Peyer's patch (tissue), 4 donors: Measurements from ENCODE around the gene KIF9. TPM values are rescaled to one million over a fixed set of nuclear protein-coding genes. Genes with fewer than 3 reads are reported as not detected.

Source experiments
- DNase-seq, 3 donors: peaks; one replicate each; pipeline ENCODE4 v3.0.0-alpha.2; 2017 to 2019
- H3K27ac ChIP-seq, 4 donors: fragments of 200-600 bp; sonication (generic); one replicate each; pipeline ENCODE4 v1.5.1; 2016 to 2019
- H3K27me3 ChIP-seq, 2 donors: fragments of 200-600 bp; sonication (generic); one replicate each; pipeline ENCODE4 v1.5.1; 2019
- H3K36me3 ChIP-seq, 3 donors: fragments of 200-600 bp; sonication (generic); one replicate each; pipeline ENCODE4 v1.5.1; 2016 to 2019
- H3K4me1 ChIP-seq, 4 donors: fragments of 200-600 bp; sonication (generic); one replicate each; pipeline ENCODE4 v1.5.1; 2016 to 2019
- H3K4me3 ChIP-seq, 4 donors: fragments of 200-600 bp; sonication (generic); 1 replicate in 3 of 4; 2 replicates in 1 of 4; pipeline ENCODE4 v1.5.1; 2016 to 2019; ENCODE audit warnings: mild to moderate bottlenecking in 1 of 4
- H3K9me3 ChIP-seq, 4 donors: fragments of 200-600 bp; sonication (generic); one replicate each; pipeline ENCODE4 v1.5.1; 2016 to 2019; ENCODE audit warnings: mild to moderate bottlenecking in 1 of 4
- CTCF ChIP-seq, 6 experiments: fragments of 450-650 bp in 4 of 6; fragments of 200-600 bp in 2 of 6; sonication (generic) in 1 of 6; IDR thresholded peaks; one replicate each; pipeline ENCODE4 v1.5.1; 2017 to 2019; ENCODE audit warnings: antibody characterized with exemption in 6 of 6, mild to moderate bottlenecking in 3 of 6, moderate library complexity in 1 of 6
- POLR2A ChIP-seq, 2 donors: fragments of 450-650 bp; IDR thresholded peaks; one replicate each; pipeline ENCODE4 v1.5.1; 2017; ENCODE audit warnings: antibody characterized with exemption in 2 of 2, mild to moderate bottlenecking in 2 of 2, moderate library complexity in 2 of 2
- total RNA-seq, 4 donors: library from RNA; depleted of rRNA; stranded (reverse); fragments of >200 nt; gene quantifications; one replicate each; pipeline ENCODE4 v1.1.0, GENCODE V29; 2016

KIF9 gene
- total RNA-seq, 4 donors from 2014 or later: 6.9 to 44.6 (median 10.8) TPM

- TF ChIP-seq POLR2A (IDR thresholded peaks at IDR 0.05): no peak
- TF ChIP-seq CTCF (IDR thresholded peaks at IDR 0.05): no peak
- Histone ChIP-seq H3K4me3 (no peak overlapping the region), H3K27ac (no peak overlapping the region), H3K4me1 (no peaks in the 10 kb centered on the region), H3K27me3 (no peaks in the 10 kb centered on the region), H3K9me3 (no peaks in the 10 kb centered on the region), H3K36me3 (no peaks in the 10 kb centered on the region)
- DNase-seq: no peak
These were observed 77.7 kb downstream of the KIF9 start for GRCh38 chr3:47204875-47205274.

DNA sequence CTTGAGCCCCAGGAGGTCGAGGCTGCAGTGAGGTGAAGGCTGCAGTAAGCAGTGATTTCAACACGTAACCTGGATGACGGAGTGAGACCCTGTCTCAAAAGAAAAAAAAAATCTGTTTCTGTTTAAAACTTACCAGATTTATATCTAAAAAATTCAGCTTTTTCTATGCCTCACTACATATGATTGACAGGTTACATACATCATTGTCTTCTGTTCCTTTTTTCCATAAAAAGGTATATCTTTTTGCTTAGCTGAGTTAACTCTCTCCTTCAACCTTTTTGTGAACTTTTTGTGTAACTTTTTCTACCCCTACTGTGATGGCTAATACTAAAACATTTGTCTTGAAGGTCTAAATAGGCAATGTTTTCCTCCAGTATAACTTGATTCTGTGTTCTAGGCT is 80.1 kb downstream of the KIF9 start:
- DNase-seq: no peak
- no peaks in the 10 kb centered on the region for H3K9me3 ChIP-seq
- no peaks in the 10 kb centered on the region for H3K4me1 ChIP-seq
- H3K4me3 ChIP-seq: no peak overlapping the region
- no peak overlapping the region for H3K27ac ChIP-seq
- no peaks in the 10 kb centered on the region for H3K36me3 ChIP-seq
- no peak for TF ChIP-seq POLR2A (IDR thresholded peaks at IDR 0.05)
- TF ChIP-seq CTCF (IDR thresholded peaks at IDR 0.05): no peak
- H3K27me3 ChIP-seq: no peaks in the 10 kb centered on the region

- no peak for TF ChIP-seq CTCF (IDR thresholded peaks at IDR 0.05)
- TF ChIP-seq POLR2A (IDR thresholded peaks at IDR 0.05): no peak
- Histone ChIP-seq H3K9me3 (no peaks in the 10 kb centered on the region), H3K36me3 (no peaks in the 10 kb centered on the region), H3K27ac (no peak overlapping the region), H3K4me1 (no peaks in the 10 kb centered on the region), H3K27me3 (no peaks in the 10 kb centered on the region), H3K4me3 (no peak overlapping the region)
- no peak for DNase-seq
These were observed 85.3 kb downstream of the KIF9 start for GRCh38 chr3:47197287-47197686.

- Histone ChIP-seq H3K4me1 (no peaks in the 10 kb centered on the region), H3K36me3 (no peaks in the 10 kb centered on the region), H3K27ac (no peak overlapping the region), H3K27me3 (no peaks in the 10 kb centered on the region), H3K9me3 (no peaks in the 10 kb centered on the region), H3K4me3 (no peak overlapping the region)
- TF ChIP-seq CTCF (IDR thresholded peaks at IDR 0.05) (no peak), POLR2A (IDR thresholded peaks at IDR 0.05) (no peak)
- no peak for DNase-seq
These were observed 87.6 kb downstream of the KIF9 start for GRCh38 chr3:47194994-47195393.

DNA sequence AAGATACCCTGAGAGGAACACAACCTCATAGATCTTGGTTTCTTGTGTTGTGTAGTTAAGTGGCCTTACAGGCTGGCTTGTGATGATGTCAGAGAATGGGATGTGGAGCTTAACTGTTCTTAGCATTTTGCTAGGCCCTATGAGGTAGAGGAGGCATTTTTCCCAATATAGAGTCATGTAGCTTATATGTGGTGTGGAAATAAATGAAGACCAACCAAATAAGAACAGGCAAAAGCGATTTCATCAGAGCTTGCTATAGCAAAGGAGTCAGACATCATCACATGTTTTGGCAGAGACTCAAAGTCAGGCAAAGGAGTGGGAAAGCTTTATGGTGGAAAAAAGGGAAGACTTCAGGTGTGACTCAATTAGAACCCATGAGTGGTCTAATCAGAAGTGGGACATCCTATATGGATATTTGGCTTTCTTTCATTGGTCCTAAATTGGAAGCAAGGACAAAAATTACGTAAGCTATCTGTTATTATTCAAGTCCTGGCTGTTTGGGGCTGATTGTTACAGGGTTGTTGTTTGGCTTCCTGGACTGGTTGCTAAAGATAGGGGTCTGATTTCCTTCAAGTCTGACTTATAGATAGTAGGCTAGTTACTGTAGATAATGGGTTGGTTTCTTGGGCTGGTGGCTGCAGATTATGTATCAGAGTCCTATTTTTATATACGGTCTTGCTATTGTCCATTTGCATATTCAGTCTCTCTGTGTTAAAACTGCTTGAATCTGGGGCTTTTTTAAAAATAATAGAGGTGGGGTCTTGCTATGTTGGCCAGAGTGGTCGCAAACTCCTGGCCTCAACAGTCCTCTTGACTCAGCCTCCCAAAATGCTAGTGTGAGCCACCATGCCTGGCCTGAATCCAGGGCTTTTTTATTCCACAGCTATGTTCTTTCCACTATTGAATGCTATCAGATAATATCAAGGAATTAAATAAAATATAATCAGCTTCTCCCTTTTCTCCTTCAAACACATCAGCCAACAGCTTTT is 88.4 kb downstream of the KIF9 start:
- no peak for DNase-seq
- Histone ChIP-seq H3K36me3 (no peaks in the 10 kb centered on the region), H3K27me3 (no peaks in the 10 kb centered on the region), H3K27ac (no peak overlapping the region), H3K9me3 (no peaks in the 10 kb centered on the region), H3K4me3 (no peak overlapping the region), H3K4me1 (no peaks in the 10 kb centered on the region)
- no peak for TF ChIP-seq CTCF (IDR thresholded peaks at IDR 0.05)
- no peak for TF ChIP-seq POLR2A (IDR thresholded peaks at IDR 0.05)
